Stimulated activated naive CD8-positive, alpha-beta T cell treated with anti-CD3 and anti-CD28 coated beads, Interleukin-15, Interleukin-2, amounts not matched to agents 100 U/mL and 50 U/mL, for 24 hours (primary cell): ENCODE data around the gene TP53INP2.
"Not testable (repeated sequence)": the region's sequence is repeated elsewhere in the genome, so short reads cannot be mapped to it uniquely, and the experiment has no call there.

ENCODE experiments used
- ATAC-seq: fragments of 150-1000 bp; cut with Tn5 transposase; one replicate; pipeline ENCODE4 v1.10.0; 2021
- DNase-seq: peaks from one replicate; pipeline ENCODE4 v3.0.0; 2021

The TP53INP2 gene

GRCh38 chr20:34722560-34722959, 18.4 kb downstream of the TP53INP2 start:
- ATAC-seq, DNase-seq: not testable (repeated sequence)

DNA sequence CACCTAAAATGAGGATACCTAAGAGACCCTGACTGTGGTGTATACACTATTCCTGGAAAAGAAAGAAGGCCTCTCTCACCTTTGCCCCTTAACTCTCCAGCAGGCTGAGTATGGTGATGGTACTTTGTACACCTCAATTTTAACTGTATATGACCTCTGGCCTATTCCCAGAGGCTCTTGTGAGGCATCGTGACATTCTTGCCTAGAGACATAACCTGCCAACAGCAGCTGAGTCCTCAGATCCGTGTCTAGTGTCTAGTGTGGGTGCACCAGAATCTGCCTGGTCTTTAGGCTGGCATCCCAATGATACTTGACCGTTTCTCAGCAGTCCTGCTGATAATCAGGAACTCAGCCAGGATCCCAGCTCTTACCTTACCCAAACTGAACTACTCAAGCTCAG, 20.0 kb downstream of the TP53INP2 start:
- no peak for ATAC-seq
- no peak for DNase-seq

DNA sequence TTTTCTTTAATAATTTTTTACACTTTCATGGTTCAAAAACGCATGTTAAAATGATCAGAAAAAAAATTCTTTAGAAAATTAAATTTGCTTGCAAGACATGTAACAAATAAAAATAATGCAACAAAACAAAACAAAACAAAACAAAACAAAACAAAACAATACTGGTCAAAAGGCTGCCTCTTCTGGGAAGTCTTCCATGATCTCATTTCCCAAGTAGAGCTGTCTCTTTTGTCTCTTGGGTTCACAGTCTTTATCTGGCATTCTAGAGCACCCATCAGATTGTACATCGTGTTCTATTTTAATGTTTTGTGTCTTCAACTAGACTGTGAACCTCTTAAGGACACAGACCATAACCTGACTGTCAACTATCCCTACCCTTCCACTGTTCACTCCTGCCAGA, 25.3 kb downstream of the TP53INP2 start:
- no peak for ATAC-seq

GRCh38 chr20:34732523-34732922, 28.4 kb downstream of the TP53INP2 start:
- DNase-seq (no peak), ATAC-seq (no peak)

More for the DNA sequence above, 25.3 kb downstream of the TP53INP2 start:
- DNase-seq, result no peak

- ATAC-seq (no peak), DNase-seq (no peak)
Observed at GRCh38 chr20:34736106-34736735, 32.1 kb downstream of the TP53INP2 start.

DNA sequence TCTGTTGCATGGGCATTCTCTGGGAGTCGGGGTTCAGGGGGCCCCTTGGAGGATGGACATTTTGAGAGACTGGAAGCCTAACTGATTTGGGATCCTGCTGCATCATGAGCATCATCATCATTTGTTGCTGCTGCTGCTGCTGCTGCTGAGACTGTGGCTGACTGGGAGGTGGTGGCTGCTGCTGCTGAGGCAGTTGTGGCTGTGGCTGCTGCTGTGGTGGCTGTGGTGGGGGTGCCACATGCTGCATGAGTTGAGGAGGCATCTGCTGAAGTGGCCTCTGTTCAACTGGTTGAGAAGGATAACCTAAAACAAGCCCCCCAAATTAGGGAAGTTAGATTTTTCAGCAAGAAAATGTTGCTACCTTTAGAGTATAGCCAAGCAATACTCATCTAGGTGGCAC, 38.9 kb downstream of the TP53INP2 start:
- ATAC-seq, result no peak
- DNase-seq, result no peak

DNA sequence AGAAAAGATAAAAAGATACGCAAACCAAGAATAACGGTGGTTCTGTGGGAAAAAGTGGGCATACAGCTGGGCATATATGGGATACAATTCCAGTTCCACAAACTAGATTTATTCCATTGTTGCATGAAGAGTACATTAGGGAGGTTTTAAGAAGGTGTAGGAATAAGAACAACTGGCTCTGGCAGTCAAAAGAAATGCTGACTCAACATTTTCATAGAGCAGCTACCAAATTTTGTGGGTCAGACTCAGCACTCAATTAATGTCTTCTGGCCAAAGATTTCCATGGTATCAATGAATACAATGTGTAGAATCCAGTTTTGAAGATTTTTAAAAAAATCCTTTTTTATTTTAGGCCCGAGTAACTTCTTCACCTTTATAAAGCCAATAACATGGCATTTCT, 40.2 kb downstream of the TP53INP2 start:
- DNase-seq (no peak), ATAC-seq (no peak)

DNA sequence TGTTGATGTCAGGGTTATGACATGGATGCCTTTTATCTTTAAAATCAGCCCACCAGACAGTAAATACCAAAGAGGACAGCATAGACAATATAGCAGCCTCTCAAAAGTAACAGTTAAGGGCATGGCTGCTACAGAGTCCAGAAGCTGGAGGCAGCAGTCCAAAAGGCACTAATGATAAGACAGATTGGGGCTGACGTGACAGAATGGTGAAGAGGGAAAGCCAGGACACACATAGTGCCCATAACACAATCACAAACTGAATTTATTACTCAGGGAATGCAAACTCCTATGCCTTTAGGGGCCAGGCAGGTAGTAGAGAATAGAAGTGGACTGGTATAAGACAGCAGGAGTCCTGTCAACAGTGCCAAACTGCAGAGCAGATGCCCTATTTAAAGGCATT, 40.7 kb downstream of the TP53INP2 start:
- DNase-seq (no peak), ATAC-seq (no peak)

DNA sequence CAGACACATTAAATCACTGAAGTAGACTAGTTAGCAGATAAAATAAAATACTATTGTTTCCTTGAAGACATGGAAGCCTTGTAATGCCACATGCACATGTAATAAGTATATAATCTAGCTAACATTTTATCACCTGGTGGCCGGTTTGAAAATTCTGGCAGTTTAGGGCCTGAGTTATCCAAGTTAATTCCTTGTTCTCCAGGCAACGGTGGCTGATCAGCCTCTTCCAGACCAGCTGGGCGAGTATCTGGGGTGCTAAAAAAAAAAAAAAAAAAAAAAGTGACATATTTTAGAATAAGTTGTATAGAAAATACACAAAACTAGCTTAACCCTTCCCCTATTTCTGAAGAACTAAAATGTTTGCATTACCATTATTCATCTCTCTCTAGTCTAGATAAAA, 42.5 kb downstream of the TP53INP2 start:
- ATAC-seq, result no peak
- no peak for DNase-seq

- no peak for ATAC-seq
- no peak for DNase-seq
Observed at GRCh38 chr20:34747479-34747878, 43.3 kb downstream of the TP53INP2 start.

DNA sequence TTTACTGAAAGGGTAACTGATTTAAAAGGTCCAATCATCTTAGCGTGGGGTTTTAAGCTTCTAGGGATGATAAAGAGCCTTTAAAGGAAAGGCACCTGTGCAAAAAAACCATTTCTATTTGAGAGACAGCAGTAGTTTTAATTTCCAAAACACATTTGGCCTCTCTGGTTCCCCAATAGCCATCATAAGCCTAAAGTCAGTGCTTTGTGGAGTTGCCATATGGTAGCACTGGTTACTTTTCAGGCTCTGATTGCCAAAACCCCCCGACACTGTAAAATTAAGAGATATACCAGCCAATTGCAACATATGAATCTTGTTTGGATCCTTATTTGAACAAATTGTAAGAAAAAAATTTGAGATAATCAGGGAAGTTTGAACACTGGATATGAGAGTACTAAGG, 44.6 kb downstream of the TP53INP2 start:
- ATAC-seq (no peak), DNase-seq (no peak)

GRCh38 chr20:34750484-34750883, 46.3 kb downstream of the TP53INP2 start:
- DNase-seq, result no peak
- ATAC-seq, result no peak

DNA sequence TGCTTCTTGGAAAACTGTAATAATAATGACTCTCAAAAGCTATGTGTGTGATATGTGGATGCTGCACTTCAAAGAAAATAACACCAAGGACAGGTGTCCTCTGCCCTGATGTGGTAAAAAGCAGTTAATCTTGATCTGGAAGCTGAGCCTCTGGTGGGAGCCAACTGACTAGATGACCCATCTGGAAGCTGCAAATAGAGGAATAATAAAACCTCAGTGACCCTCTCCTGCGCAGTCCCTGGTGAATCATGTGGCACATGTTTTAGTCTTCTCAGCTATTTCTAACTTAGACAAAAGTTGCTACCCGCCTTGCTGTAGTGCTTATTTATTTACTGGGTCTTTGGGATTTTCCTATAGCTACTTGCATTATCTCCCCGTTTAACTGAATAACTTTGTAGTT, 47.3 kb downstream of the TP53INP2 start:
- DNase-seq (no peak), ATAC-seq (no peak)

- ATAC-seq, result no peak
- no peak for DNase-seq
Observed at GRCh38 chr20:34753706-34754461, 49.7 kb downstream of the TP53INP2 start.

GRCh38 chr20:34754611-34755010, 50.5 kb downstream of the TP53INP2 start:
- DNase-seq, result no peak
- ATAC-seq, result no peak

DNA sequence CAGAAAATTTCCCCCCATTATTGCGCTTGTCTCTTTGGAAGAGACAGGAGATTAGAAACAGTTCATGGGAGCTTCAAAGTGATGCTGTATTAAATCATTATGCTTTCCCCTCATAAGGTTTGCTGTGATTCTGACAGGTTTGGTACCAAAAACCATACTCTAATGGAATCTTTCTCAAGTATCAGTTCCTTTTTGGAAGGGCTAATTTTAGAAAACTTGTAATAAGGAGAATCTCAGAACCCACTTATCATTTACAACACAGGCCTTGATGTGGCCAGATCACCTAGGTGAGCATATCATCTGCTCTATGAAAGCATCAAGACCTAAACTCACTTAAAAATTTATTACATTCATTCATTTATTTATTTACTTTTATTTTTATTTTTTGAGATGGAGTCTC, 51.2 kb downstream of the TP53INP2 start:
- ATAC-seq, result no peak
- no peak for DNase-seq

- DNase-seq, result no peak
- ATAC-seq, result no peak
Observed at GRCh38 chr20:34762031-34762555, 57.9 kb downstream of the TP53INP2 start.
